Ovary (tissue), 3 donors: Measurements from ENCODE around the gene CCL27.

Experiments
- CTCF ChIP-seq, 3 donors: fragments of 450-650 bp in 2 of 3; fragments of 200-600 bp in 1 of 3; IDR thresholded peaks; one replicate each; pipeline versions ENCODE4 v1.5.1 to v1.8.0; 2016 to 2022; ENCODE audit warnings: antibody characterized with exemption in 3 of 3, mild to moderate bottlenecking in 1 of 3
- EP300 ChIP-seq: sonication (generic); formaldehyde crosslinking; IDR thresholded peaks from one replicate; pipeline ENCODE4 v1.6.1; 2017; ENCODE audit warnings: antibody characterized with exemption
- POLR2A ChIP-seq: fragments of 450-650 bp; IDR thresholded peaks from one replicate; pipeline ENCODE4 v1.6.1; 2017; ENCODE audit warnings: antibody characterized with exemption, mild to moderate bottlenecking, moderate library complexity
- donor health status: DM: no; HTN: no; CAD: no.

- TF ChIP-seq CTCF (IDR thresholded peaks at IDR 0.05) (no peak), POLR2A (no peak), EP300 (no peak)
These were observed 19.8 kb downstream of the CCL27 start for GRCh38 chr9:34642679-34643078.
